Caco-2 (cell line): ENCODE measurements around the gene DNMBP. TPM values are rescaled to one million over a fixed set of nuclear protein-coding genes. Genes with fewer than 3 reads are reported as not detected.
"Not testable (repeated sequence)": the region's sequence is repeated elsewhere in the genome, so short reads cannot be mapped to it uniquely, and the experiment has no call there.

Experiments used
- BruUV-seq: library from RNA; stranded (reverse); fragments of 400-500 nt; replicated peaks from 2 replicates; lab custom pipeline; 2021; lab: Mats Ljungman, UMichigan
- CTCF ChIA-PET: fragments of 300-600 bp; sonication (Branson Sonifier 250); formaldehyde crosslinking; loops from one replicate; lab custom pipeline; 2022; ENCODE audit warnings: antibody characterized with exemption; lab: Charles Lee
- POLR2A ChIA-PET: fragments of 300-600 bp; sonication (Branson Sonifier 250); formaldehyde crosslinking; loops from one replicate; lab custom pipeline; 2022; ENCODE audit warnings: antibody characterized with exemption; lab: Charles Lee
- DNase-seq, 2 experiments: peaks; one replicate each; pipeline versions ENCODE4 v3.0.0 to v3.0.0-alpha.2; 2020 to 2022
- H3K27me3 ChIP-seq: replicated peaks from 2 replicates; pipeline ENCODE4 v1.6.0; 2011; ENCODE audit warnings: low read length; ENCODE audit not compliant: control insufficient read depth, insufficient read depth
- H3K36me3 ChIP-seq: 2 replicates; pipeline ENCODE4 v1.5.1; 2011; ENCODE audit warnings: low read length; ENCODE audit not compliant: control insufficient read depth, insufficient read depth
- H3K4me1 ChIP-seq: fragments of 250-450 bp; sonication (Bioruptor Pico); 2 replicates; pipeline ENCODE4 v1.5.1; 2020; ENCODE audit warnings: mild to moderate bottlenecking
- H3K4me3 ChIP-seq: 2 replicates; pipeline ENCODE4 v1.5.1; 2011; ENCODE audit warnings: low read depth, mild to moderate bottlenecking, control low read depth, low read length
- H3K9me3 ChIP-seq: fragments of 250-450 bp; sonication (Bioruptor Pico); 2 replicates; pipeline ENCODE4 v1.5.1; 2020; ENCODE audit warnings: mild to moderate bottlenecking, moderate library complexity
- H3K27ac Mint-ChIP-seq: one replicate; pipeline ENCODE4 v1.8.0; 2022; ENCODE audit warnings: mixed read lengths; ENCODE audit not compliant: unreplicated experiment
- H3K27me3 Mint-ChIP-seq: one replicate; pipeline ENCODE4 v1.8.0; 2022; ENCODE audit warnings: mixed read lengths; ENCODE audit not compliant: insufficient read depth, unreplicated experiment
- H3K36me3 Mint-ChIP-seq: one replicate; pipeline ENCODE4 v1.8.0; 2022; ENCODE audit warnings: mild to moderate bottlenecking, mixed read lengths; ENCODE audit not compliant: insufficient read depth, unreplicated experiment
- H3K4me1 Mint-ChIP-seq: one replicate; pipeline ENCODE4 v1.8.0; 2022; ENCODE audit warnings: low read depth, mixed read lengths; ENCODE audit not compliant: unreplicated experiment
- H3K4me3 Mint-ChIP-seq: one replicate; pipeline ENCODE4 v1.8.0; 2022; ENCODE audit warnings: mild to moderate bottlenecking, moderate library complexity, mixed read lengths; ENCODE audit not compliant: unreplicated experiment
- H3K9me3 Mint-ChIP-seq: one replicate; pipeline ENCODE4 v1.8.0; 2022; ENCODE audit warnings: mixed read lengths; ENCODE audit not compliant: unreplicated experiment
- CTCF ChIP-seq, 2 experiments: fragments of 200-600 bp in 1 of 2; IDR thresholded peaks; 1 replicate in 1 of 2; 2 replicates in 1 of 2; pipeline versions ENCODE4 v1.5.1 to v1.8.0; 2011 to 2022; ENCODE audit warnings: antibody characterized with exemption in 1 of 2, control low read depth in 1 of 2, inconsistent platforms in 1 of 2, low read depth in 1 of 2, low read length in 1 of 2, mild to moderate bottlenecking in 1 of 2, moderate library complexity in 1 of 2; ENCODE audit not compliant: insufficient read depth in 1 of 2, severe bottlenecking in 1 of 2, unreplicated experiment in 1 of 2
- intact Hi-C: fragments of 100-400 bp; cut with micrococcal nuclease; formaldehyde crosslinking; loops from one replicate; pipeline ENCODE4 v1.10.0; 2022; ENCODE audit not compliant: unreplicated experiment
- total RNA-seq: library from RNA; stranded (reverse); gene quantifications from 2 replicates; pipeline ENCODE4 v1.2.3, GENCODE V29; 2022

DNMBP gene
- total RNA-seq, 1 experiment from 2014 or later: 30.6 TPM

DNA sequence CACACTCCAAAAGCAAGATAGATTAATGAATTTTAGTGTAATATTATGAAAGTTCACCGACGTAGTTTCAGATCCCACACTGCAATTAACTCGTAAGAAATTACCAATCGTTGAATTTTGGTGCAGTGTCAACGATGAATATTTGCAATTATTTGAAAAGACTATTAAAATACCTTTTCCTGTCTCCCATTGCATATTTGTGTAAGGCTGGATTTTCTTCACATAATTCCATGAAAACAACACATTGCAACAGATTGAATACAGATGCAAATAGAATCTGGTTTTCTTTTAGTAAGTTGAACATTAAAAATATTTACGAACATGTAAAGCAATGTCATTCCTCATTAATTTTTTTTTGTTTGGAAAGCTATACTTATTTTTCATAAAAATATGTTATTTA is 50.9 kb downstream of the DNMBP start:
- intact Hi-C loops: no loop called here
- no peaks in the 10 kb centered on the region for H3K27me3 Mint-ChIP-seq
- TF ChIP-seq CTCF (IDR thresholded peaks at IDR 0.05; ENCODE audit: insufficient read depth in 1 of 2, low read depth in 1 of 2, low read length in 1 of 2, severe bottlenecking in 1 of 2, unreplicated experiment in 1 of 2): no peak
- ChIA-PET CTCF (interaction anchor here (0.5 kb wide), 1 partner anchor 28 kb away, joined by 3 read pairs; no protein-coding TSS in a partner anchor), POLR2A (no interaction called here)
- no peaks in the 10 kb centered on the region for H3K27me3 ChIP-seq
- no TSS peak for BruUV-seq
- no peak overlapping the region for H3K27ac Mint-ChIP-seq
- DNase-seq: no peak
- H3K4me3 ChIP-seq: no peak overlapping the region
- no peaks in the 10 kb centered on the region for H3K9me3 ChIP-seq
- H3K4me1 ChIP-seq: no peaks in the 10 kb centered on the region
- no peaks in the 10 kb centered on the region for H3K36me3 Mint-ChIP-seq
- no peak overlapping the region for H3K4me3 Mint-ChIP-seq
- H3K4me1 Mint-ChIP-seq: no peaks in the 10 kb centered on the region
- H3K36me3 ChIP-seq: no peaks in the 10 kb centered on the region
- H3K9me3 Mint-ChIP-seq: no peaks in the 10 kb centered on the region

DNA sequence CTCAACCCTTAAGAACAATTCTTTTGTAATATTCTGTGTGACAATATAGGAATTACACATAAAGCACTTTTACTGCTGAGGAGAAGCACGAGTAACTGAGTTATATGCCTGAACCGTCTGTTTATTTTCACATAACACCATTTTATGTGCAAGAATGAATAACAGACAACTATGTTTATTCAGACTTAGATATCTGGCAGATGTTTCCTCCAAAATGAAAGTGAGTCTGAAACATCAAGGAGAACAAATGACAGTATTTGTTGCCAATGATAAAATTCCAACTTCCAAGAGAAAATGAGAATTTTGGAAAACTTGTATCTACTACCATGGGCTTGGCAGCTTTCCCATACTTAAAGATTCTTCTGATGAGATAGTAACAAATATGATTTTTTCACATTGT is 51.4 kb downstream of the DNMBP start:
- Histone ChIP-seq H3K4me1 (no peaks in the 10 kb centered on the region), H3K27me3 (no peaks in the 10 kb centered on the region), H3K9me3 (no peaks in the 10 kb centered on the region), H3K36me3 (no peaks in the 10 kb centered on the region), H3K4me3 (no peak overlapping the region)
- no peaks in the 10 kb centered on the region for H3K27me3 Mint-ChIP-seq
- no peak for DNase-seq
- no peak overlapping the region for H3K27ac Mint-ChIP-seq
- H3K4me3 Mint-ChIP-seq: no peak overlapping the region
- CTCF ChIA-PET: interaction anchor here (0.7 kb wide), 1 partner anchor 8 kb away, joined by 3 read pairs; no protein-coding TSS in a partner anchor
- intact Hi-C loops: no loop called here
- POLR2A ChIA-PET: no interaction called here
- no peaks in the 10 kb centered on the region for H3K4me1 Mint-ChIP-seq
- BruUV-seq: no TSS peak
- TF ChIP-seq CTCF (IDR thresholded peaks at IDR 0.05; ENCODE audit: insufficient read depth in 1 of 2, low read depth in 1 of 2, low read length in 1 of 2, severe bottlenecking in 1 of 2, unreplicated experiment in 1 of 2): no peak
- H3K9me3 Mint-ChIP-seq: no peaks in the 10 kb centered on the region
- H3K36me3 Mint-ChIP-seq: no peaks in the 10 kb centered on the region

GRCh38 chr10:99953510-99953909 is 56.2 kb downstream of the DNMBP start:
- CTCF ChIA-PET, POLR2A ChIA-PET, H3K4me3 Mint-ChIP-seq, H3K27me3 ChIP-seq, H3K4me3 ChIP-seq, H3K27me3 Mint-ChIP-seq, H3K4me1 ChIP-seq, intact Hi-C loops, H3K27ac Mint-ChIP-seq, H3K36me3 ChIP-seq, DNase-seq, H3K4me1 Mint-ChIP-seq, BruUV-seq: not testable (repeated sequence)
- peaks cover 23% of the 10 kb centered on the region for H3K36me3 Mint-ChIP-seq
- H3K9me3 ChIP-seq: peaks cover 14% of the 10 kb centered on the region; the same call in 1 of the 2 replicates
- peaks cover 24% of the 10 kb centered on the region for H3K9me3 Mint-ChIP-seq
